NCI-H1436 (cell line): ENCODE measurements around the gene CD80.
"Not testable (repeated sequence)": the region's sequence is repeated elsewhere in the genome, so short reads cannot be mapped to it uniquely, and the experiment has no call there.

Source experiments
- DNase-seq: peaks from one replicate; lab custom pipeline; 2025; lab: John Stamatoyannopoulos, UW

The CD80 gene

GRCh38 chr3:119582178-119582577, 22.8 kb upstream of the CD80 start:
- DNase-seq = no peak

GRCh38 chr3:119580067-119580760, 20.8 kb upstream of the CD80 start:
- no peak for DNase-seq

- peak; percentile 23 for DNase-seq
Observed at GRCh38 chr3:119579366-119580066, 20.1 kb upstream of the CD80 start, which contains the start of gene ADPRH. ADPRH (plus strand) TSS chr3:119579492; CDS start chr3:119582170, 2,678 bp downstream.

- no peak for DNase-seq
Observed at GRCh38 chr3:119575507-119575906, 16.1 kb upstream of the CD80 start.

DNA sequence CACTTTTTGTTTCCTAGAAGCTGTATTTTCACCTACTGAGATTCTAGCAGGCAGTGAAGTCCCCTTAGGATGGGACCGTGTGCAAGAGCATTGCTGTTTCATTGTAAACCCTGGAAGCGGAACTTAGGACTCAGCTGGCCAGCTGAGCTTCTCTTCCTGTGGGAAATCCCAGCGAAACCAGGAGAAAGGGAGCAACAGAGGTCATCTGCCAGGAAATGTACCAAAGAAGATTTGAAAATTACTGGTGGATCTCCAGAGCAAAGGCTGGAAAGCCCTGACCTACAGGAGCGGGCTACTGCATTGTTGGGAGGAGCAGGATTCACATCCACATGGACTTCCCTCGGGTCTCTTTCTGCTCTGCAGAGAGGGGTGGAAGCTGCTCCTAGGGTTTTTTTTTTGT, 12.3 kb upstream of the CD80 start:
- DNase-seq = no peak

GRCh38 chr3:119571230-119571629, 11.8 kb upstream of the CD80 start:
- no peak for DNase-seq

- DNase-seq = no peak
Observed at GRCh38 chr3:119570229-119570628, 10.8 kb upstream of the CD80 start.

DNA sequence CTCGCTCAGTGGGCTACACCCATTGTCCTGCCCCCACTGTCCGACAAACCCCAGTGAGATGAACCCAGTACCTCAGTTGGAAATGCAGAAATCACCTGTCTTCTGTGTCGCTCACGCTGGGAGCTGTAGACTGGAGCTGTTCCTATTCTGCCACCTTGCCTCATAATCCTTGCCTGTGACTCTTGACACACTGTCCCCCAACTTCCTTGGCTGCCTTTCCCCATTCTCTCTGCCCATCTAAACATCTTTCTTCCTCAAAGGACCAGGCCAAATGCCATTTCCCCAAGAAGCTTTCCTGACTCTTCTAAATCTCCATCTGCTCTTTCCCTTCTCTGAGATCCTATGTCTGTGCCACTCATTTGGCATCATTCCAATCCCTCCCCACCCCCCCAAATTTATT, 9.7 kb upstream of the CD80 start:
- no peak for DNase-seq

GRCh38 chr3:119563334-119563733, 3.9 kb upstream of the CD80 start:
- not testable (repeated sequence) for DNase-seq

GRCh38 chr3:119562307-119562961, 3.0 kb upstream of the CD80 start:
- DNase-seq = no peak

DNA sequence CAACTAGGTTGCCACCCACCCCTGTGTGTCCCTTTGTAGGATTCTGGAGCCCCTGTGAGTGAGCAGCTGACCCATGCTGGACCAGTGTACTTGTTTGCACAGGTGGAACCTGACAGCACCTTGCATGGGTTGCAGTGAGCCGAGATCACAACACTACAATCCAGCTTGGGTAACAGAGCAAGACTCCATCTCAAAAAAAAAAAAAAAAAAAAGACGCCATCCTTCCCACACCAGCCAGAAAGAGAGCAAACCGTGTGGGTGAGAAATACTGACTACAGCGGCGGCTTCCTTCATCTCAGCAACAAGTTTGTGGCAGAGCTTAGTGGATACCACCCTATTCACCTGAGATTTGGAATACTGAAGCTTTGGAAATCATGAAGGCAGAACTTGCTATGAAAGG, 746 bp upstream of the CD80 start:
- DNase-seq = no peak

DNA sequence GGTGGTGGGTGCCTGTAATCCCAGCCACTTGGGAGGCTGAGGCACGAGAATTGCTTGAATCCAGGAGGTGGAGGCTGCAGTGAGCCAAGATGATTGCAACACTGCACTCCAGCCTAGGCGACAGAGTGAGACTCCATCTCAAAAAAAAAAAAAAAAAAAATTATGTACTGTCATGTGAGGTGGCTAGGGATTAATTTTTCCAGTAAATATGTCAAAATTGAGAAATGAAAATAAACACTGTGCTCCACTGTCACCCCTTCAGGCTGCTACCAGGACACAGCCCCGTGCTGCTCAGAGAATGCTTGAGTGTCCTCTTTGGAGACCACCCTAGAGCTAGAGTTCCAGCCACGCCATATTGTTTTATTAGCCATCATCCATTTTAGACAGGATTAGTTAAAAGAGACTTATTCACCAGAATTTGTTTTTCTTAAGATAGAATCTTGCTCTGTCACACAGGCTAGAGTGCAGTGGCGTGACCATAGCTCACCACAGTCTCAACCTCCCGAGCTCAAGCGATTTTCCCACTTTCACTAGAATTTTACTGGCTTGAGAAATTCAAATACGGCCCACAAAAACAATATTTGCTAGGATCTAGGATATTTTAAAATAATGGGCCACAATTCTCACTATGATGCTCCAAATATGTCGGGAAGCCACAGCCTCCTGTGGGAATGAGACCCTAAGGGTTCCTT, 642 bp downstream of the CD80 start:
- no peak for DNase-seq

GRCh38 chr3:119557877-119558269, 1.5 kb downstream of the CD80 start:
- no peak for DNase-seq

- no peak for DNase-seq
Observed at GRCh38 chr3:119557192-119557876, 2.1 kb downstream of the CD80 start.

- no peak for DNase-seq
Observed at GRCh38 chr3:119555929-119556328, 3.5 kb downstream of the CD80 start.

- DNase-seq = no peak
Observed at GRCh38 chr3:119555309-119555735, 4.1 kb downstream of the CD80 start.

DNA sequence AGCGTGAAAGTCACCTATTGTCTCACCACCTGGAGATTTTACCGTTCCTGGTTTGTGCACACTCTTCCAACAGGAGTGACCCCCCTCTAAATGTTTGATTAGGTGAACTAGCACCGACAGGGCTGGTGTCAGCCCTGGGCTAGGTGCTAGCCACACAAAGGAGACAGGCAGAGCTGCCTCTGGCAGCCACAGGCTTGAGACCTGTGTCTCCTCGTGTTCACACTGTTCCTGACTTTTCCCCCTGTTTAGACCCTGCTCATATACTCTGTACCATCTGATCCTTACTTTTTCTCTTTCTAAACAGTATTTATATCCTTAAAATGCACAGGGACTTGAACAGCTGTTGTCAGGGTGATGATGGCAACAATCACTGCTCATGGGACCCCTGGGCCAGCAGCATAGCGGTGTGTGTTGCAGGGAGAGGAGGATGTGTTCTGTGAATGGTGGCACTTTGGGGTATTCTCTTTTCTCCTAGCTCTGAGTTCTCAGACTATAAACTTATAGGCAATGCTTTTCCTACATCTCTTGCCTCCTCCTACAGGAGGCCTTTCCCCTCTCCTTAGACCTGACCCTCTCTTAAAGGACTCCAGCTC, 5.5 kb downstream of the CD80 start:
- no peak for DNase-seq

GRCh38 chr3:119552928-119553327, 6.5 kb downstream of the CD80 start:
- not testable (repeated sequence) for DNase-seq

DNA sequence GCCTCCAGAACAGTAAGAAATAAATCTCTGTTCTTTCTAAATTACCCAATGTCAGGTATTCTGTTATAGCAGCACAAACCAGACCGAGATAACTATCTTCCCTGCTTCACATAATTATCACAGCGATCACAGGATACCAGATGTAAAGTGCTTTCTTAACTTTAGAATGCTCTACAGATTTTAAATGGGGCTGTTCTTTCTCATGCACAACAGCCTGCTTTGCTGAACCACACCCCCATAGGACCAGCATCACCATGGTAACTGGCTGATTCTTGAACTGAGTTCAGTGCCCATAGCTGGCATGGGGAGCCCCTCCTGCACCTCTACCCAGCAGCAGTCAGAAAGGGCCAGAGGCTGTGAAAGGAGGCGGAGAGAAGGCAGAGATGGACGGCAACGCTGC, 7.8 kb downstream of the CD80 start:
- DNase-seq = no peak

DNA sequence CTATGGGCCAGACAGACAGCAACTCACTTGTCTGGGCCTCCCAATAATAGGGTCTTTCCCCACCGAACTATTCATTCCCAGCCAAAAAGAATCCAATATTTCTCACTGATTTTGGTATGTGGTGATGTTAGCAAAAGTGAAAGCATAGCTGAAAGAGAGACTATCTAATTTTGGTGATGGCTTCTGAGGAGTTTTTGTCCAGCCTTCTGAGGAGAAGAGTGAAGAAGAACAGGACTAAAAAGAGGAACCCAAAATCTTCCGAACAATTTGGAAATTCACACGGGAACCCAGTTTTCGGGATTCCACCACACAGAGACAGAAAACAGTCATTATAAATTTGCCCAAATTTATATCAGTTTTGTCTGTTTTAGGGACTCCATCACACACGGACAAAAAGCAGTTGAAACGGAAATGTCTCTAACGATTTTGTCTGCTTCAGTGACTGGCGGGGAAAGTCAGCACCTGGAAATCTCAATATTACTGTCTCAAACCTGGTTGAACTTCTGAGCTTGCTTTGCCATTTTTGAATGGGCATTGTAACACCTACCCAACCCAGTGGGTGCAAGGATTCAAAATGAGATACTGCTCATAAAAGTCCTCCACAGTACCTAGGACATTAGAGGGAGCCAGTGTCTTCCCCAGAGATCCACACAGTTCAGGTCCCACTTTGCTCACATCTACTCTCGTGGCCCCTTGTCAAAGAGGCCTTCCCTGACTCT, 9.1 kb downstream of the CD80 start:
- DNase-seq = no peak

- DNase-seq = no peak
Observed at GRCh38 chr3:119548341-119548740, 11.1 kb downstream of the CD80 start.
